NCI-H146 (cell line): ENCODE data around the gene PSAPL1.

Experiments used
- DNase-seq: peaks from one replicate; lab custom pipeline; 2025; lab: John Stamatoyannopoulos, UW

PSAPL1 gene

GRCh38 chr4:7418131-7418943 is 16.4 kb downstream of the PSAPL1 start:
- no peak for DNase-seq

- DNase-seq, result no peak
These were observed 17.1 kb downstream of the PSAPL1 start for GRCh38 chr4:7417639-7418038.

- no peak for DNase-seq
These were observed 17.8 kb downstream of the PSAPL1 start for GRCh38 chr4:7416745-7417432.

- no peak for DNase-seq
These were observed 18.6 kb downstream of the PSAPL1 start for GRCh38 chr4:7415927-7416686.

- DNase-seq, result no peak
These were observed 19.8 kb downstream of the PSAPL1 start for GRCh38 chr4:7414736-7415510.

- no peak for DNase-seq
These were observed 20.7 kb downstream of the PSAPL1 start for GRCh38 chr4:7414046-7414445.

GRCh38 chr4:7412554-7412912 is 22.2 kb downstream of the PSAPL1 start:
- no peak for DNase-seq

GRCh38 chr4:7411896-7412553 is 22.7 kb downstream of the PSAPL1 start:
- no peak for DNase-seq

- DNase-seq, result no peak
These were observed 23.2 kb downstream of the PSAPL1 start for GRCh38 chr4:7411491-7411890.

- no peak for DNase-seq
These were observed 24.3 kb downstream of the PSAPL1 start for GRCh38 chr4:7410446-7410845.

- DNase-seq, result no peak
These were observed 26.6 kb downstream of the PSAPL1 start for GRCh38 chr4:7408166-7408565.

- no peak for DNase-seq
These were observed 31.7 kb downstream of the PSAPL1 start for GRCh38 chr4:7403001-7403400.

GRCh38 chr4:7402526-7402925 is 32.2 kb downstream of the PSAPL1 start:
- DNase-seq, result no peak

- no peak for DNase-seq
These were observed 33.9 kb downstream of the PSAPL1 start for GRCh38 chr4:7400671-7401298.

GRCh38 chr4:7399440-7400234 is 35.1 kb downstream of the PSAPL1 start:
- no peak for DNase-seq

GRCh38 chr4:7398788-7399439 is 35.8 kb downstream of the PSAPL1 start:
- no peak for DNase-seq

GRCh38 chr4:7398104-7398423 is 36.7 kb downstream of the PSAPL1 start:
- DNase-seq, result no peak

GRCh38 chr4:7397206-7398103 is 37.3 kb downstream of the PSAPL1 start:
- no peak for DNase-seq
